Panc1 (cell line): ENCODE measurements around the gene CAPZA2. TPM values are rescaled to one million over a fixed set of nuclear protein-coding genes. Genes with fewer than 3 reads are reported as not detected.
A peak's percentile ranks its signal among the peaks of the same experiment; 100 is the strongest.

Experiments
- ATAC-seq: fragments of 200-7000 bp; cut with Tn5 transposase; 2 replicates; pipeline ENCODE4 v1.9.1; 2020; ENCODE audit warnings: mild to moderate bottlenecking, moderate library complexity
- BruUV-seq: library from RNA; stranded (reverse); fragments of 400-500 nt; replicated peaks from 2 replicates; lab custom pipeline; 2021; lab: Mats Ljungman, UMichigan
- CTCF ChIA-PET: fragments of 300-600 bp; sonication (Branson Sonifier 250); formaldehyde crosslinking; loops from one replicate; lab custom pipeline; 2022; ENCODE audit warnings: antibody characterized with exemption; lab: Charles Lee
- POLR2A ChIA-PET: fragments of 300-600 bp; sonication (Branson Sonifier 250); formaldehyde crosslinking; loops from one replicate; lab custom pipeline; 2022; ENCODE audit warnings: antibody characterized with exemption; lab: Charles Lee
- DNase-seq: peaks from one replicate; pipeline ENCODE4 v3.0.0-alpha.2; 2010; ENCODE audit warnings: low read depth, low spot score
- H3K27ac ChIP-seq: 2 replicates; pipeline ENCODE4 v1.5.1; 2011; ENCODE audit warnings: mild to moderate bottlenecking, low read length, inconsistent platforms
- H3K27me3 ChIP-seq: fragments of 200-500 bp; sonication (Bioruptor generic); 2 replicates; pipeline ENCODE4 v1.6.0; 2014; ENCODE audit warnings: low read length, inconsistent platforms; ENCODE audit not compliant: control insufficient read depth, insufficient read depth
- H3K36me3 ChIP-seq: fragments of 200-500 bp; sonication (Bioruptor generic); 2 replicates; pipeline ENCODE4 v1.5.1; 2014; ENCODE audit warnings: inconsistent platforms, mild to moderate bottlenecking, low read length, moderate library complexity; ENCODE audit not compliant: control insufficient read depth, insufficient read depth
- H3K4me1 ChIP-seq: 2 replicates; pipeline ENCODE4 v1.5.1; 2011; ENCODE audit warnings: inconsistent platforms, mild to moderate bottlenecking, low read length, moderate library complexity; ENCODE audit not compliant: control insufficient read depth, insufficient read depth
- H3K4me3 ChIP-seq, 2 experiments: 2 replicates each; pipeline ENCODE4 v1.5.1; 2011 to 2012; ENCODE audit warnings: low read depth in 2 of 2, low read length in 2 of 2, mild to moderate bottlenecking in 2 of 2, inconsistent platforms in 1 of 2, moderate library complexity in 1 of 2
- H3K9me3 ChIP-seq: fragments of 200-500 bp; sonication (Bioruptor generic); 2 replicates; pipeline ENCODE4 v1.5.1; 2014; ENCODE audit warnings: low read depth, mild to moderate bottlenecking, inconsistent platforms, low read length, moderate library complexity; ENCODE audit not compliant: control insufficient read depth, insufficient read depth
- CTCF ChIP-seq: fragments of 450-650 bp; IDR thresholded peaks from 2 replicates; pipeline ENCODE4 v1.5.1; 2017; ENCODE audit warnings: mild to moderate bottlenecking
- POLR2AphosphoS5 ChIP-seq: IDR thresholded peaks from 2 replicates; pipeline ENCODE4 v1.6.1; 2012; ENCODE audit warnings: mild to moderate bottlenecking, low read depth, low read length, moderate library complexity
- REST ChIP-seq, 2 experiments: IDR thresholded peaks; 2 replicates each; pipeline ENCODE4 v1.6.1; 2011 to 2012; ENCODE audit warnings: low read depth in 2 of 2, control low read depth in 1 of 2, low read length in 1 of 2, mild to moderate bottlenecking in 1 of 2, moderate library complexity in 1 of 2; ENCODE audit not compliant: insufficient read depth in 1 of 2
- SIN3A ChIP-seq: IDR thresholded peaks from 2 replicates; pipeline ENCODE4 v1.6.1; 2012; ENCODE audit warnings: low read depth, mild to moderate bottlenecking, low read length, moderate library complexity, borderline replicate concordance; ENCODE audit not compliant: insufficient read depth
- TCF7L2 ChIP-seq: IDR thresholded peaks from 2 replicates; pipeline ENCODE4 v1.6.1; 2011; ENCODE audit warnings: mild to moderate bottlenecking, low read depth, low read length, inconsistent platforms
- in situ Hi-C: cut with HindIII; loops from 2 replicates; pipeline ENCODE4 v1.10.0; 2016; ENCODE audit warnings: low sequenced_read_pairs, low pct_unique_long_range_greater_than_20kb
- intact Hi-C: fragments of 100-400 bp; cut with micrococcal nuclease; formaldehyde crosslinking; loops from one replicate; pipeline ENCODE4 v1.10.0; 2022; ENCODE audit not compliant: unreplicated experiment
- total RNA-seq: library from RNA; stranded (reverse); gene quantifications from one replicate; pipeline ENCODE4 v1.2.1, GENCODE V29; 2021; ENCODE audit not compliant: unreplicated experiment

CAPZA2 gene
- total RNA-seq, 1 experiment from 2014 or later: 195 TPM

DNA sequence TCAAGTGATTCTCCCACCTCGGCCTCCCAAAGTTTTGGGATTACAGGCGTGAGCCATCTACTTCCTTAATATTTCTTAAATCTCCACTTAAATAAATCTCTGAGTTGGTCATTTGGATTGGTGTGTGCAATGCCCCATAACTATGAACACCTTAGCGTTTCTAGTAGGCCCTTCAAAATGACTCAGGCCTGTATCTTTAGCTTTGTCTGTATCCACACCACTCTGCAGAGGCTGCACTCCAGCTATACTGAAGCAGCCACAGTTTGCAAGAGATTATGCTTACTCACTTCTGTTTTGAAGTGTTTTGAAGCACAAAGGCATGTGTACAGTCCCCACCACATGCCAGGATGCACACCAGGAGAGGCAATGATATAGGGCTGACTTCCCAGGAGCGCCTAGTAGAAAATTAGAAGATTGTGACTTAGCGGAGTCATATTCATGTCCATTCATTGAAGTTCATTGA, 88.5 kb downstream of the CAPZA2 start:
- DNase-seq (no peak), ATAC-seq (no peak)
- H3K9me3 ChIP-seq: no peaks in the 10 kb centered on the region
- no TSS peak for BruUV-seq
- in situ Hi-C loops (no loop called here), intact Hi-C loops (loop anchor here (5.0 kb wide), 1 partner anchor 61 kb away; no protein-coding TSS in a partner anchor)
- no peak overlapping the region for H3K4me3 ChIP-seq
- CTCF ChIA-PET: no interaction called here
- H3K36me3 ChIP-seq: no peaks in the 10 kb centered on the region; the same call in 1 of the 2 replicates
- POLR2A ChIA-PET: interaction anchor here (1.0 kb wide), 1 partner anchor 1260 kb away, joined by 8 read pairs; no protein-coding TSS in a partner anchor
- peaks cover 31% of the 10 kb centered on the region for H3K4me1 ChIP-seq
- TF ChIP-seq REST (IDR thresholded peaks at IDR 0.05; ENCODE audit: insufficient read depth in 1 of 2, low read depth in 2 of 2, low read length in 1 of 2): no peak
- TF ChIP-seq TCF7L2: no peak
- TF ChIP-seq CTCF: no peak
- TF ChIP-seq SIN3A: no peak
- TF ChIP-seq POLR2AphosphoS5: no peak
- peak overlapping the region; percentile 89 for H3K27ac ChIP-seq
- H3K27me3 ChIP-seq: no peaks in the 10 kb centered on the region

DNA sequence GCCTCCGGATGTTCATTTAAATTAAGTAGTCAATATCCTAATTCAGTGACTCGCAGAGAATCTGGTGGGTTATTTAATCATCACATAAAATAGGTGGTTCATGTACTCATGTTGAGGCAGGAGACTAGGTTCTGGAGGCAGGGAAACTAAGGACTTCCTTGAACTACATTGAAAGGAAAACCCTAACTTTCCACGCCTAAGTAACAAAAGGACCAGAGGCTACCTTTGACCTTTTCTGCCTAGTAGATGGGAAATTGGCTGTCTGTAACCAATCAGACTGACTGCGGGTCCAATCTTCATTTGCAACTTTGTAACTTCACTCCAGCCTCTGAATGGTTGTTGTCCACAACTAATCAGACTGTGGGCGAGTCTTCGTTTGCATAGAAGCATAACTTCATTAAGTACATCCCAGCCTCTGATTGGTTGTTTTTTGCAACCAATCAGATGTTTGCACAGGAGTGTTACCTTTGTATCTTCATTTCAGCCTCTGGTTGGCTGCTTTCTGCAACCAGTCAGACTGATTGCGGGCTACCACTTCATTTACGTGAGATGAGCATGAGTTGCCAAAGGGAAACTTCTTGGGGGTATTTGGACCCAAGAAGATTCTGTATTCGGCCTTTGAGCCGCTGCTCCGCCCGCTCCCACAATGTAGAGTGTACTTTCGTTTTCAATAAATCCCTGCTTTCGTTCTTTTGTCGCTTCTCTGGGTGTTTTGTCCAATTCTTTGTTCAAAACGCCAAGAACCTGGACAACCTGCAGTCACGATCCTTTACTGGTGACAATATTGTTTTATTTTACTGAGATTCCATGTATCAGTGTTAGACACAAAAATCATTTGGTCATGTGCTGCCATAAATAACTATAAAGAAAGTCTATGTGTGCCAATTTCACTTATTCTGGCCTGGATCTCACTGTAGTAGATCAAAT, 89.2 kb downstream of the CAPZA2 start:
- in situ Hi-C loops (no loop called here), intact Hi-C loops (loop anchor here (5.0 kb wide), 1 partner anchor 61 kb away; no protein-coding TSS in a partner anchor)
- Histone ChIP-seq H3K27ac (peak overlapping the region; percentile 89), H3K4me3 (peak overlapping the region; percentile 47 to 74), H3K9me3 (no peaks in the 10 kb centered on the region), H3K36me3 (no peaks in the 10 kb centered on the region; the same call in 1 of the 2 replicates), H3K4me1 (peaks cover 37% of the 10 kb centered on the region), H3K27me3 (no peaks in the 10 kb centered on the region)
- no TSS peak for BruUV-seq
- CTCF ChIA-PET: no interaction called here
- DNase-seq (peak; percentile 64), ATAC-seq (no peak)
- TF ChIP-seq POLR2AphosphoS5: no peak
- POLR2A ChIA-PET: interaction anchor here (0.7 kb wide), 1 partner anchor 530 kb away, joined by 3 read pairs; no protein-coding TSS in a partner anchor
